GM12878 (cell line): ENCODE results near the gene NDUFB7. TPM values are rescaled to one million over a fixed set of nuclear protein-coding genes. Genes with fewer than 3 reads are reported as not detected.

Source experiments
- ATF7 ChIP-seq: fragments of 450-650 bp; IDR thresholded peaks from 2 replicates; pipeline ENCODE4 v1.6.1; 2016; ENCODE audit warnings: low read depth, mild to moderate bottlenecking
- BACH1 ChIP-seq: fragments of 450-650 bp; IDR thresholded peaks from 2 replicates; pipeline ENCODE4 v1.6.1; 2017; ENCODE audit warnings: mild to moderate bottlenecking, borderline replicate concordance
- CBFB ChIP-seq: IDR thresholded peaks from 2 replicates; pipeline ENCODE4 v1.6.1; 2016; ENCODE audit warnings: antibody characterized with exemption, low read depth
- CEBPZ ChIP-seq: fragments of 150-350 bp; IDR thresholded peaks from 2 replicates; pipeline ENCODE4 v1.6.1; 2016; ENCODE audit warnings: low read depth, low read length
- CHD2 ChIP-seq: IDR thresholded peaks from 2 replicates; pipeline ENCODE4 v1.6.1; 2011; ENCODE audit warnings: low read depth, low read length, improper control_type of control experiment, borderline replicate concordance
- E2F8 ChIP-seq: fragments of 450-650 bp; IDR thresholded peaks from 2 replicates; pipeline ENCODE4 v1.6.1; 2018; ENCODE audit warnings: mild to moderate bottlenecking, low read depth, moderate library complexity; ENCODE audit not compliant: partially characterized antibody
- EED ChIP-seq: sonication (generic); IDR thresholded peaks from 2 replicates; pipeline ENCODE4 v1.6.1; 2016; ENCODE audit warnings: antibody characterized with exemption, low read depth
- EGR1 ChIP-seq, 2 experiments: IDR thresholded peaks; 1 replicate in 1 of 2; 2 replicates in 1 of 2; pipeline ENCODE4 v1.6.1; 2011 to 2012; ENCODE audit warnings: low read depth in 2 of 2, low read length in 2 of 2, borderline replicate concordance in 1 of 2, mild to moderate bottlenecking in 1 of 2, moderate library complexity in 1 of 2
- FOXK2 ChIP-seq: fragments of 450-650 bp; IDR thresholded peaks from 2 replicates; pipeline ENCODE4 v1.6.1; 2017; ENCODE audit warnings: mild to moderate bottlenecking, moderate library complexity
- FOXM1 ChIP-seq: IDR thresholded peaks from 2 replicates; pipeline ENCODE4 v1.6.1; 2012; ENCODE audit warnings: low read depth, mild to moderate bottlenecking, inconsistent platforms, low read length, moderate library complexity
- GABPA ChIP-seq: IDR thresholded peaks from 2 replicates; pipeline ENCODE4 v1.6.1; 2014; ENCODE audit warnings: antibody characterized with exemption, low read depth, mild to moderate bottlenecking, inconsistent platforms
- IKZF1 ChIP-seq: fragments of 450-650 bp; conservative IDR thresholded peaks from 2 replicates; pipeline ENCODE4 v1.6.1; 2017; ENCODE audit warnings: antibody characterized with exemption, mild to moderate bottlenecking
- IKZF2 ChIP-seq, 2 experiments: fragments of 450-650 bp; IDR thresholded peaks; 2 replicates each; pipeline ENCODE4 v1.6.1; 2017; ENCODE audit warnings: mild to moderate bottlenecking in 2 of 2, moderate library complexity in 2 of 2
- LARP7 ChIP-seq: fragments of 450-650 bp; IDR thresholded peaks from 2 replicates; pipeline ENCODE4 v1.6.1; 2017; ENCODE audit warnings: mild to moderate bottlenecking
- MEF2A ChIP-seq: IDR thresholded peaks from 2 replicates; pipeline ENCODE4 v1.6.1; 2011; ENCODE audit warnings: low read depth, mild to moderate bottlenecking, low read length, moderate library complexity; ENCODE audit not compliant: insufficient read depth
- MEF2B ChIP-seq: fragments of 450-650 bp; IDR thresholded peaks from 2 replicates; pipeline ENCODE4 v1.6.1; 2018; ENCODE audit warnings: mild to moderate bottlenecking, moderate library complexity; ENCODE audit not compliant: partially characterized antibody, poor library complexity, severe bottlenecking
- MXI1 ChIP-seq: fragments of 150-350 bp; IDR thresholded peaks from 2 replicates; pipeline ENCODE4 v1.6.1; 2011; ENCODE audit warnings: low read depth, mild to moderate bottlenecking, inconsistent platforms, low read length, improper control_type of control experiment
- NBN ChIP-seq: fragments of 450-650 bp; IDR thresholded peaks from 2 replicates; pipeline ENCODE4 v1.6.1; 2016
- NFYB ChIP-seq: IDR thresholded peaks from 2 replicates; pipeline ENCODE4 v1.6.1; 2011; ENCODE audit warnings: low read depth, mild to moderate bottlenecking, low read length, improper control_type of control experiment, moderate library complexity; ENCODE audit not compliant: insufficient read depth
- NR2C1 ChIP-seq: fragments of 450-650 bp; IDR thresholded peaks from 2 replicates; pipeline ENCODE4 v1.6.1; 2017; ENCODE audit warnings: antibody characterized with exemption, mild to moderate bottlenecking, moderate library complexity
- NRF1 ChIP-seq: conservative IDR thresholded peaks from 2 replicates; pipeline ENCODE4 v1.6.1; 2011; ENCODE audit warnings: mild to moderate bottlenecking, low read depth, low read length, improper control_type of control experiment
- RCOR1 ChIP-seq: conservative IDR thresholded peaks from 2 replicates; pipeline ENCODE4 v1.6.1; 2012; ENCODE audit warnings: low read depth, low read length, improper control_type of control experiment
- RUNX3 ChIP-seq: IDR thresholded peaks from 2 replicates; pipeline ENCODE4 v1.6.1; 2012; ENCODE audit warnings: low read length, inconsistent platforms
- SPI1 ChIP-seq: IDR thresholded peaks from 2 replicates; pipeline ENCODE4 v1.6.1; 2011; ENCODE audit warnings: low read depth, mild to moderate bottlenecking, low read length, moderate library complexity, borderline replicate concordance; ENCODE audit not compliant: insufficient read depth
- SRF ChIP-seq, 2 experiments: IDR thresholded peaks; 2 replicates each; pipeline ENCODE4 v1.6.1; 2011; ENCODE audit warnings: low read depth in 2 of 2, low read length in 2 of 2, mild to moderate bottlenecking in 1 of 2, moderate library complexity in 1 of 2
- TAF1 ChIP-seq: IDR thresholded peaks from 2 replicates; pipeline ENCODE4 v1.6.1; 2011; ENCODE audit warnings: mild to moderate bottlenecking, low read depth, low read length, borderline replicate concordance
- TARDBP ChIP-seq: IDR thresholded peaks from 2 replicates; pipeline ENCODE4 v1.6.1; 2016; ENCODE audit warnings: borderline replicate concordance
- TCF12 ChIP-seq: IDR thresholded peaks from 2 replicates; pipeline ENCODE4 v1.6.1; 2011; ENCODE audit warnings: low read depth, mild to moderate bottlenecking, low read length
- polyA plus RNA-seq, 11 experiments: library from polyadenylated mRNA; depleted of rRNA in 4 of 11; unstranded in 6 of 11; stranded (reverse) in 5 of 11; fragments of >200 nt; fragmentation: Nextera tagmentation in 4 of 11; fragmentation: Illumina TruSeq in 1 of 11; extraction: Ambion mirVana in 4 of 11; extraction: Trizol in 1 of 11; gene quantifications; 1 replicate in 1 of 11; 2 replicates in 10 of 11; pipeline versions ENCODE4 v1.2.1 to v1.2.3, GENCODE V29; 2011 to 2016; ENCODE audit warnings: inconsistent platforms in 2 of 11, missing spikeins in 2 of 11, low read depth in 1 of 11
- total RNA-seq, 4 experiments: library from RNA; depleted of rRNA in 3 of 4; stranded (reverse); fragments of >200 nt in 3 of 4; fragmentation: Illumina TruSeq in 1 of 4; extraction: Trizol in 1 of 4; gene quantifications; 2 replicates each; pipeline versions ENCODE4 v1.2.1 to v1.2.3, GENCODE V29; 2013 to 2021

The NDUFB7 gene
- total and polyA plus RNA-seq, 10 of the 15 experiments (the other 5 are each of a cell fraction or from before 2014, with no cell fraction given), result 14.6 to 480 (median 182) TPM

DNA sequence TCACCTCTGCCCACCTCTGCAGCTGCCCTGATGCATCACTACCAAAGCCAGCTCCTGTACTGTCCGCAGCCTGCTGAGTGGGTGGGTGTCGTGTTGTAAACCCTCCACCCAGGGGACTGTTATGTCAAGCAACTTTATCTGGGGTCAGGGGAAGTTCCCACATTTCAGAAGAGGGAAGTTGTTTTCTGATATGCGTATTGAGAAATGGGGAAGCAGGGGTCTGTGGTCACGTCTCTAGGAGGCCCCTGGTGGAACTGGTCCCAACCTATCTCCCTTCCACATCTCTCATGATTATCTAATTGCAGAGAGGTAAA is 42.2 kb upstream of the NDUFB7 start (continued):
- no peak for TF ChIP-seq E2F8
- TF ChIP-seq RCOR1, result no peak
- TF ChIP-seq IKZF1, result peak; percentile 84
- TF ChIP-seq CEBPZ, result no peak
- TF ChIP-seq TAF1, result no peak
- TF ChIP-seq SRF (IDR thresholded peaks at IDR 0.05; ENCODE audit: low read depth in 2 of 2, low read length in 2 of 2), result 0 out of 4 replicates have a peak, but pooled peaks of 1 of the 2 experiments have one; percentile 29
- peak; percentile 36; the same call in 1 of the 2 replicates for TF ChIP-seq FOXK2
- TF ChIP-seq ATF7, result peak; percentile 54; the same call in 1 of the 2 replicates
- no peak for TF ChIP-seq MEF2A
- TF ChIP-seq NR2C1, result no peak
- 0 out of 2 replicates have a peak, but pooled peaks have one; percentile 57 for TF ChIP-seq NBN
- peak; percentile 75; the same call in 1 of the 2 replicates for TF ChIP-seq EED
- peak; percentile 69; the same call in 1 of the 2 replicates for TF ChIP-seq FOXM1
- peak; percentile 83 for TF ChIP-seq RUNX3
- TF ChIP-seq LARP7, result 0 out of 2 replicates have a peak, but pooled peaks have one; percentile 1
- peak; percentile 25; the same call in 1 of the 2 replicates for TF ChIP-seq BACH1
- peak; percentile 70; the same call in 1 of the 2 replicates for TF ChIP-seq TCF12
- TF ChIP-seq EGR1 (IDR thresholded peaks at IDR 0.05; ENCODE audit: borderline replicate concordance in 1 of 2, low read depth in 2 of 2, low read length in 2 of 2), result peak in 1 of 2 experiments; percentile 71; a peak in 1 of 3 replicates
- TF ChIP-seq IKZF2 (IDR thresholded peaks at IDR 0.05), result peak; percentile 74 to 80
- peak; percentile 47; the same call in 1 of the 2 replicates for TF ChIP-seq CBFB
- no peak for TF ChIP-seq NFYB
- TF ChIP-seq CHD2, result no peak
- TF ChIP-seq TARDBP, result no peak
- peak; percentile 88 for TF ChIP-seq MEF2B
- TF ChIP-seq GABPA, result no peak
- no peak for TF ChIP-seq NRF1
- no peak for TF ChIP-seq MXI1
- TF ChIP-seq SPI1, result peak; percentile 78; the same call in 1 of the 2 replicates
